A673 (cell line): Measurements from ENCODE around the gene PM20D1.

ENCODE experiments used
- CTCF ChIP-seq: fragments of 300-800, 200-600 bp; sonication (generic); conservative IDR thresholded peaks from 2 replicates; pipeline ENCODE4 v1.5.1; 2017; ENCODE audit warnings: low read depth, mild to moderate bottlenecking, antibody characterized with exemption, low read length, moderate library complexity, mixed read lengths
- EZH2 ChIP-seq: fragments of 200-600 bp; sonication (generic); IDR thresholded peaks from 2 replicates; pipeline ENCODE4 v1.6.1; 2017; ENCODE audit warnings: borderline replicate concordance, low read depth, mild to moderate bottlenecking, mixed read lengths, antibody characterized with exemption, low read length; ENCODE audit not compliant: poor library complexity, severe bottlenecking

- TF ChIP-seq EZH2, result no peak
- no peak for TF ChIP-seq CTCF
Measured at GRCh38 chr1:205805082-205805711, 44.7 kb downstream of the PM20D1 start.
